ACC112 (cell line): ENCODE measurements around the gene GJA5.
"Not testable (repeated sequence)": the region's sequence is repeated elsewhere in the genome, so short reads cannot be mapped to it uniquely, and the experiment has no call there.

Experiments
- H2AFZ ChIP-seq: fragments of 200-600 bp; sonication (generic); one replicate; pipeline ENCODE4 v1.6.0; 2017; ENCODE audit warnings: antibody characterized with exemption, low read length; ENCODE audit not compliant: unreplicated experiment
- H3K27ac ChIP-seq: fragments of 200-600 bp; sonication (generic); 2 replicates; pipeline ENCODE4 v1.5.1; 2014; ENCODE audit warnings: low read depth, mild to moderate bottlenecking, antibody characterized with exemption, low read length, moderate library complexity
- H3K27me3 ChIP-seq: fragments of 200-600 bp; sonication (generic); 2 replicates; pipeline ENCODE4 v1.6.1; 2014; ENCODE audit warnings: mild to moderate bottlenecking, antibody characterized with exemption, low read length, moderate library complexity, mixed read lengths; ENCODE audit not compliant: insufficient read depth
- H3K36me3 ChIP-seq: fragments of 200-600 bp; sonication (generic); 2 replicates; pipeline ENCODE4 v1.6.1; 2016; ENCODE audit warnings: mild to moderate bottlenecking, antibody characterized with exemption, low read length, moderate library complexity, mixed read lengths; ENCODE audit not compliant: insufficient read depth
- H3K4me1 ChIP-seq: fragments of 200-600 bp; sonication (generic); one replicate; pipeline ENCODE4 v1.6.1; 2016; ENCODE audit warnings: low read length, mixed read lengths; ENCODE audit not compliant: insufficient read depth, unreplicated experiment, control insufficient read depth
- H3K4me3 ChIP-seq: fragments of 200-600 bp; sonication (generic); 2 replicates; pipeline ENCODE4 v1.5.1; 2014; ENCODE audit warnings: mild to moderate bottlenecking, low read depth, low read length
- H3K79me2 ChIP-seq: fragments of 200-600 bp; sonication (generic); one replicate; pipeline ENCODE4 v1.6.0; 2016; ENCODE audit warnings: low read length; ENCODE audit not compliant: control insufficient read depth, unreplicated experiment, insufficient read depth

GJA5 gene

GRCh38 chr1:147748676-147749350 lies 11.6 kb downstream of the GJA5 start:
- Histone ChIP-seq H3K27ac (no peak overlapping the region), H3K79me2 (no peaks in the 10 kb centered on the region)

GRCh38 chr1:147747966-147748365 lies 12.4 kb downstream of the GJA5 start:
- Histone ChIP-seq H2AFZ (no peak overlapping the region), H3K79me2 (no peaks in the 10 kb centered on the region), H3K27ac (no peak overlapping the region), H3K27me3 (peaks cover 41% of the 10 kb centered on the region), H3K4me3 (no peak overlapping the region), H3K4me1 (peaks cover 7% of the 10 kb centered on the region), H3K36me3 (no peaks in the 10 kb centered on the region)

More at GRCh38 chr1:147748676-147749350, 11.6 kb downstream of the GJA5 start:
- Histone ChIP-seq H3K4me1 (peaks cover 7% of the 10 kb centered on the region), H3K4me3 (no peak overlapping the region), H3K27me3 (peaks cover 37% of the 10 kb centered on the region), H2AFZ (no peak overlapping the region), H3K36me3 (no peaks in the 10 kb centered on the region)

DNA sequence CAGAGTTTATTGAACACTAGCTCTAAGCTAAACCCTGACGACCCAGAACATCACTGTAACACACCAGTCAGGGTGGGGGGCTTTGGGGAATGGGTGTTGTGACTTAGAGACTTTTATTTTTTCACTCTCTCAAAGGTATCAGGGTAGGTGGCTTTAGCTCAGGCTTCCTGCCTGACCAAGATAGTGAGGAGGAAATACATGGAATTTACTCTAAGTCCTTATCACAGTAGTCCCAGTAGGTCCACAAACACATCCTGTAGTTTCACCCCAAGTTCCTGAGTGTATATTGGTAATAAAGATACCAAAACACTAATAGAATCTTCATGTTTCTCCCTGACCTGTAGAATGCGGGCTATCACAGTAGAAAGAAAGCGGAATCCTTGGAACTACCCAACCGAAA lies 15.1 kb downstream of the GJA5 start:
- Histone ChIP-seq H2AFZ (no peak overlapping the region), H3K4me1 (peaks cover 7% of the 10 kb centered on the region), H3K4me3 (no peak overlapping the region), H3K27me3 (peaks cover 55% of the 10 kb centered on the region), H3K27ac (no peak overlapping the region), H3K79me2 (no peaks in the 10 kb centered on the region), H3K36me3 (no peaks in the 10 kb centered on the region)

DNA sequence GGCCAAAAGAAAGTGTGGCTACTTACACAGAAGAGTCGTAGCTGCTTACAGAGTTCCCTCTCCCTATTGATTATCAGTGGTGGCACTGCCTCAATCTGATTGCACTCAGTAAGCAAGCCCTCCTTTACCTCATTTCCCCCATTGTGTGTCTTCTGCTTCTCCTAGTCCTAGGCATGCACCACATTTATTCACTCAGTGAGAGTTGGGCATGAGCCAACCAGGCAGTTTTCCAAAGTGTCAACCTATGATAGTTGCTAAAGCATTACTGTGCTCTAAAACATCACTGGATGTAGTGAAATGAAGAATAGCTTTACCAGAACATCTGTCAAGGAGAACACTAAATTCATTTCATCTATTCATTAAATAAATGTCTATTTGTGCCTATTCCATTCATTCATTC lies 19.3 kb downstream of the GJA5 start:
- Histone ChIP-seq H3K36me3 (no peaks in the 10 kb centered on the region), H3K27me3 (peaks cover 66% of the 10 kb centered on the region), H3K27ac (no peak overlapping the region), H2AFZ (no peak overlapping the region), H3K4me1 (no peaks in the 10 kb centered on the region), H3K79me2 (no peaks in the 10 kb centered on the region), H3K4me3 (no peak overlapping the region)

- no peaks in the 10 kb centered on the region for H3K4me1 ChIP-seq
- H3K79me2 ChIP-seq, result no peaks in the 10 kb centered on the region
- H3K4me3 ChIP-seq, result no peak overlapping the region
- peaks cover 65% of the 10 kb centered on the region for H3K27me3 ChIP-seq
- H2AFZ ChIP-seq, result no peak overlapping the region
- H3K27ac ChIP-seq, result no peak overlapping the region
- no peaks in the 10 kb centered on the region for H3K36me3 ChIP-seq
Observed at GRCh38 chr1:147740391-147740790, 20.0 kb downstream of the GJA5 start.

DNA sequence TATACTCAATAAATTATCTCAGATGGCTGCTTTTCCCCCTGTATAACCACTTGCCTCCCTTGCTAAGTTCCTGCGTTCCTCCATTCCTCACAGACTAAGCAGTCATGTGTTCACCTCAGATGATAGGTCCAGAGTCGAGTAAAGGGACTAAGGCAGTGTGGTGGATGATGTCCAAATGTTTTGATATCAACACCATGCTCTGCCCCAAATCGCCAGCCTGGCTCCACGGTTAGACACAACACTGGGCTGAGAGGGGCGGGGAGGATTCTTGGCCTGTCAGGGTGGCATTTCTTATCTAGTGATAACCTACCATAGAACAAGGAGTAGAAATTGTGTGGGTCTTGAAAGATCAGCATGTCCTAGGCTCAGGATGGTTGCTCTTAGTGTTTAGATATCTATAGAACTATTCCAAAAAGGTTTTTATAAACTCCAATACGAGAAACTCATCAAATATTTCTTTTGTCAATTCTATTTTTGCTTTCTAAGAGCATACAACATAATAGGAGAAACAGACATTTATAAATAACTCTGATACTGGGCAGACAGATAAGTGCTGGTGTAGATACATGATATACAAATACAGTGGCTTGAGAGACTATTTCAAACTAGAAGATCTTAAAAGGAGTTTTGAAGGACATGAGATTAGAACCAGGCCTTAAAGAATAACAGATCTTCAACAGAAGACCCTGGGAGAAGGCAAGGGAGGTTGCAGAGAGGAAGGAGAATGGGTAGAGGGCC lies 21.5 kb downstream of the GJA5 start:
- H3K79me2 ChIP-seq, result no peaks in the 10 kb centered on the region
- no peaks in the 10 kb centered on the region for H3K4me1 ChIP-seq
- peaks cover 69% of the 10 kb centered on the region for H3K27me3 ChIP-seq
- no peaks in the 10 kb centered on the region for H3K36me3 ChIP-seq
- H3K27ac ChIP-seq, result no peak overlapping the region
- no peak overlapping the region for H2AFZ ChIP-seq
- H3K4me3 ChIP-seq, result no peak overlapping the region

- Histone ChIP-seq H3K4me1 (no peaks in the 10 kb centered on the region), H3K36me3 (no peaks in the 10 kb centered on the region), H3K4me3 (no peak overlapping the region), H3K27me3 (peaks cover 71% of the 10 kb centered on the region), H2AFZ (no peak overlapping the region), H3K79me2 (no peaks in the 10 kb centered on the region), H3K27ac (no peak overlapping the region)
Observed at GRCh38 chr1:147738129-147738528, 22.3 kb downstream of the GJA5 start.

- H3K4me1 ChIP-seq, result no peaks in the 10 kb centered on the region
- no peaks in the 10 kb centered on the region for H3K79me2 ChIP-seq
- H3K27me3 ChIP-seq, result peaks cover 66% of the 10 kb centered on the region
- no peak overlapping the region for H3K4me3 ChIP-seq
- H2AFZ ChIP-seq, result no peak overlapping the region
- H3K36me3 ChIP-seq, result no peaks in the 10 kb centered on the region
- H3K27ac ChIP-seq, result no peak overlapping the region
Observed at GRCh38 chr1:147736883-147737282, 23.5 kb downstream of the GJA5 start.

DNA sequence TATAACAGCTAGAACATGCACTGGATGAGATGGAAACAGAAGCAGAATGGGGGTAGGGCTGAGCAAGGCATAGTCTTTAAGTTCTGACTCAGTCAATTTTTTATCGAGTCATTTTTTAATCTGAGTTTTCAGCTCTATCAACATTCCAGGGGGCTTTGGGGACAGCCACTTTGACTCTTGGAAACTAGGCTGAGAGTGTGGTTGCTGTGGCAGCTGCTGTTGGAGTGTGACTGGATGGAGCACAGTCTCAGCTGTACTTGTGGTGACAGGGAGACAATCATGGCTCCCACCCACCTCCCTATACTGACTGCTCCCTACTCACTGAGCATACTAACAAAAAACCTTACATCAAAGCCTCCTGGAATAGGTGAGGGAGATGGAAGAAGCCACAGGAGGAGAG lies 25.0 kb downstream of the GJA5 start:
- H2AFZ ChIP-seq, result no peak overlapping the region
- no peaks in the 10 kb centered on the region for H3K36me3 ChIP-seq
- H3K79me2 ChIP-seq, result no peaks in the 10 kb centered on the region
- no peak overlapping the region for H3K27ac ChIP-seq
- H3K4me1 ChIP-seq, result no peaks in the 10 kb centered on the region
- no peak overlapping the region for H3K4me3 ChIP-seq
- H3K27me3 ChIP-seq, result peaks cover 68% of the 10 kb centered on the region

- H3K4me1 ChIP-seq, H2AFZ ChIP-seq, H3K27ac ChIP-seq, H3K4me3 ChIP-seq, H3K79me2 ChIP-seq, H3K36me3 ChIP-seq: not testable (repeated sequence)
- H3K27me3 ChIP-seq, result peaks cover 72% of the 10 kb centered on the region
Observed at GRCh38 chr1:147734291-147734841, 26.0 kb downstream of the GJA5 start.

DNA sequence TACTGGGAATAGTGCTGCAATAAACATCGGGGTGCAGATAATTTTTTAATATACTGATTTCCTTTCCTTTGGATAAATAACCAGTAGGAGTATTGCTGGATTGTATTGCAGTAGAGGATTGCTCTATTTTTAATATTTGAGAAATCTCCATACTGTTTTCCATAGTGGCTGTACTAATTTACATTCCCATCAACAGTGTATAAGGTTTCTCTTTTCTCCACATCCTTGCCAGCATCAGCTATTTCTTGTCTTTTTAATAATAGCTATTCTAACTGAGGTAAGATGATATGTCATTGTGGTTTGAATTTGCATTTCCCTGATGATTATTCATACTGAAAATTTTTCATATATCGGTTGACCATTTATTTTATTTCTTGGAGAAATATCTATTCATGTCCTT lies 31.1 kb downstream of the GJA5 start:
- Histone ChIP-seq H3K4me1 (no peaks in the 10 kb centered on the region), H3K79me2 (no peaks in the 10 kb centered on the region), H3K4me3 (no peak overlapping the region), H3K27ac (no peak overlapping the region), H2AFZ (no peak overlapping the region), H3K36me3 (no peaks in the 10 kb centered on the region), H3K27me3 (peaks cover 67% of the 10 kb centered on the region)
